HEK293 (cell line): ENCODE measurements around the gene OPA1.

Experiments used
- CTCF ChIA-PET: fragments of 350-600 bp; formaldehyde crosslinking; extraction: SDS; loops from one replicate; lab custom pipeline; 2021; ENCODE audit warnings: antibody characterized with exemption; lab: Yijun Ruan, JAX
- POLR2A ChIA-PET: fragments of 300-600 bp; formaldehyde crosslinking; extraction: SDS; loops from one replicate; lab custom pipeline; 2020; ENCODE audit warnings: antibody characterized with exemption, inconsistent platforms; lab: Yijun Ruan, JAX
- H3K27ac ChIP-seq: fragments of 200-500 bp; sonication (Bioruptor generic); 2 replicates; pipeline ENCODE4 v1.5.1; 2014; ENCODE audit warnings: low read depth, low read length, control low read depth, inconsistent platforms; ENCODE audit errors: extremely low read depth
- H3K36me3 ChIP-seq, 2 experiments: fragments of 200-500 bp in 1 of 2; sonication (Bioruptor generic) in 1 of 2; 1 replicate in 1 of 2; 2 replicates in 1 of 2; pipeline ENCODE4 v1.5.1; 2014 to 2017; ENCODE audit warnings: inconsistent platforms in 2 of 2, low read length in 2 of 2; ENCODE audit not compliant: control insufficient read depth in 2 of 2, insufficient read depth in 1 of 2
- H3K4me1 ChIP-seq: fragments of 200-500 bp; sonication (Bioruptor generic); 2 replicates; pipeline ENCODE4 v1.5.1; 2014; ENCODE audit warnings: mild to moderate bottlenecking, low read length, inconsistent platforms; ENCODE audit not compliant: control insufficient read depth, insufficient read depth
- H3K4me3 ChIP-seq: 2 replicates; pipeline ENCODE4 v1.5.1; 2011; ENCODE audit warnings: low read depth, mild to moderate bottlenecking, control low read depth, low read length, moderate library complexity
- H3K9me3 ChIP-seq: fragments of 200-500 bp; sonication (Bioruptor generic); 2 replicates; pipeline ENCODE4 v1.5.1; 2014; ENCODE audit warnings: low read depth, low read length, inconsistent platforms; ENCODE audit not compliant: control insufficient read depth, insufficient read depth
- IKZF3 ChIP-seq: fragments of 450-650 bp; IDR thresholded peaks from 2 replicates; pipeline ENCODE4 v1.5.0; 2018; ENCODE audit warnings: missing biosample characterization, mild to moderate bottlenecking, missing genetic modification characterization, moderate library complexity
- MYNN ChIP-seq: fragments of 450-650 bp; formaldehyde crosslinking; IDR thresholded peaks from 2 replicates; pipeline ENCODE4 v1.5.1; 2016; ENCODE audit warnings: missing biosample characterization, missing genetic modification characterization, borderline replicate concordance
- TCF7L2 ChIP-seq: IDR thresholded peaks from 2 replicates; pipeline ENCODE4 v1.6.1; 2011; ENCODE audit warnings: low read depth, mild to moderate bottlenecking, inconsistent platforms, low read length, moderate library complexity, borderline replicate concordance
- ZEB2 ChIP-seq: fragments of 450-650 bp; formaldehyde crosslinking; IDR thresholded peaks from 2 replicates; pipeline ENCODE4 v1.5.1; 2016; ENCODE audit warnings: missing biosample characterization, missing genetic modification characterization
- ZNF138 ChIP-seq: fragments of 450-650 bp; formaldehyde crosslinking; IDR thresholded peaks from 2 replicates; pipeline ENCODE4 v1.5.1; 2016; ENCODE audit warnings: missing biosample characterization, missing genetic modification characterization, borderline replicate concordance
- ZNF2 ChIP-seq: fragments of 450-650 bp; formaldehyde crosslinking; IDR thresholded peaks from 2 replicates; pipeline ENCODE4 v1.5.1; 2016; ENCODE audit warnings: missing biosample characterization, missing genetic modification characterization
- ZNF202 ChIP-seq: fragments of 450-650 bp; formaldehyde crosslinking; IDR thresholded peaks from 2 replicates; pipeline ENCODE4 v1.5.1; 2016; ENCODE audit warnings: missing biosample characterization, missing genetic modification characterization, borderline replicate concordance
- ZNF302 ChIP-seq: fragments of 450-650 bp; formaldehyde crosslinking; IDR thresholded peaks from 2 replicates; pipeline ENCODE4 v1.5.1; 2016; ENCODE audit warnings: missing biosample characterization, missing genetic modification characterization, low read depth
- ZNF366 ChIP-seq: fragments of 450-650 bp; formaldehyde crosslinking; conservative IDR thresholded peaks from 2 replicates; pipeline ENCODE4 v1.5.1; 2016; ENCODE audit warnings: missing biosample characterization, missing genetic modification characterization
- ZNF473 ChIP-seq: fragments of 450-650 bp; formaldehyde crosslinking; IDR thresholded peaks from 2 replicates; pipeline ENCODE4 v1.5.1; 2017; ENCODE audit warnings: missing biosample characterization, missing genetic modification characterization
- ZNF510 ChIP-seq: fragments of 450-650 bp; formaldehyde crosslinking; IDR thresholded peaks from 2 replicates; pipeline ENCODE4 v1.5.1; 2018; ENCODE audit warnings: mild to moderate bottlenecking, missing genetic modification characterization, missing biosample characterization; ENCODE audit not compliant: insufficient replicate concordance
- ZNF530 ChIP-seq: fragments of 450-650 bp; formaldehyde crosslinking; IDR thresholded peaks from 2 replicates; pipeline ENCODE4 v1.5.1; 2016; ENCODE audit warnings: low read depth, missing biosample characterization, missing genetic modification characterization
- ZNF658 ChIP-seq: fragments of 450-650 bp; formaldehyde crosslinking; IDR thresholded peaks from 2 replicates; pipeline ENCODE4; 2016; ENCODE audit warnings: missing biosample characterization, missing genetic modification characterization
- ZNF785 ChIP-seq: fragments of 450-650 bp; formaldehyde crosslinking; IDR thresholded peaks from 2 replicates; pipeline ENCODE4 v1.5.1; 2016; ENCODE audit warnings: missing biosample characterization, missing genetic modification characterization
- TF ChIP-seq, protein P1 (sequence below): fragments of 450-650 bp; formaldehyde crosslinking; IDR thresholded peaks from 2 replicates; pipeline ENCODE4 v1.5.1; 2016; ENCODE audit warnings: missing biosample characterization, missing genetic modification characterization
- TF ChIP-seq, protein P2 (sequence below): fragments of 450-650 bp; formaldehyde crosslinking; IDR thresholded peaks from 2 replicates; pipeline ENCODE4 v1.5.1; 2016; ENCODE audit warnings: missing biosample characterization, missing genetic modification characterization
- TF ChIP-seq, protein P3 (sequence below): fragments of 450-650 bp; formaldehyde crosslinking; IDR thresholded peaks from 2 replicates; pipeline ENCODE4 v1.5.1; 2017; ENCODE audit warnings: missing biosample characterization, missing genetic modification characterization
- TF ChIP-seq, protein P4 (sequence below): fragments of 450-650 bp; formaldehyde crosslinking; IDR thresholded peaks from 2 replicates; pipeline ENCODE4 v1.5.1; 2016; ENCODE audit warnings: missing biosample characterization, missing genetic modification characterization
- TF ChIP-seq, protein P5 (sequence below): fragments of 450-650 bp; formaldehyde crosslinking; IDR thresholded peaks from 2 replicates; pipeline ENCODE4 v1.5.1; 2017; ENCODE audit warnings: missing biosample characterization, mild to moderate bottlenecking, missing genetic modification characterization, moderate library complexity

Gene OPA1

DNA sequence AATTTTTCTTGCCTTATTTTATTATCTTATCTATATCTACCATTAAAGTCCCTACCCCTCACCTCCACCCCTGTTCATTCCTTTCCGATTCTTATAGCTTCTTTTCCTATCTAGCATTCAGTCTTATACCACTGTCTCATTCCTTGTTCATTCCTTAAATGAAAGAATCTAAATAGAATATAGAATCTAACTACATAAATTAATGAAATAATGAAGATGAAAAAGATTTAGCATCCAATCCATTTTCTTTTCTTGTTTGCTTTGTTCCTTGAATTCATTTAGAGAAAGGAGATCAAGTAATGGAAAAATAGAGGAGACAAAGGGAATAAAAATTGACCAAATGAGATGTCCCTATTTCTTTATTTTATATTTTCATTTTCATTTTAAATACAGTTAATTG lies 67.2 kb downstream of the OPA1 start:
- peaks cover 5 to 83% of the 10 kb centered on the region in 2 experiments; a peak in 2 of 3 replicates for H3K36me3 ChIP-seq
- ChIA-PET POLR2A (no interaction called here), CTCF (no interaction called here)
- H3K9me3 ChIP-seq: no peaks in the 10 kb centered on the region
- no peak overlapping the region for H3K4me3 ChIP-seq
- no peak for TF ChIP-seq ZEB2 (tag by site-specific recombination)
- TF ChIP-seq, protein P1, sequence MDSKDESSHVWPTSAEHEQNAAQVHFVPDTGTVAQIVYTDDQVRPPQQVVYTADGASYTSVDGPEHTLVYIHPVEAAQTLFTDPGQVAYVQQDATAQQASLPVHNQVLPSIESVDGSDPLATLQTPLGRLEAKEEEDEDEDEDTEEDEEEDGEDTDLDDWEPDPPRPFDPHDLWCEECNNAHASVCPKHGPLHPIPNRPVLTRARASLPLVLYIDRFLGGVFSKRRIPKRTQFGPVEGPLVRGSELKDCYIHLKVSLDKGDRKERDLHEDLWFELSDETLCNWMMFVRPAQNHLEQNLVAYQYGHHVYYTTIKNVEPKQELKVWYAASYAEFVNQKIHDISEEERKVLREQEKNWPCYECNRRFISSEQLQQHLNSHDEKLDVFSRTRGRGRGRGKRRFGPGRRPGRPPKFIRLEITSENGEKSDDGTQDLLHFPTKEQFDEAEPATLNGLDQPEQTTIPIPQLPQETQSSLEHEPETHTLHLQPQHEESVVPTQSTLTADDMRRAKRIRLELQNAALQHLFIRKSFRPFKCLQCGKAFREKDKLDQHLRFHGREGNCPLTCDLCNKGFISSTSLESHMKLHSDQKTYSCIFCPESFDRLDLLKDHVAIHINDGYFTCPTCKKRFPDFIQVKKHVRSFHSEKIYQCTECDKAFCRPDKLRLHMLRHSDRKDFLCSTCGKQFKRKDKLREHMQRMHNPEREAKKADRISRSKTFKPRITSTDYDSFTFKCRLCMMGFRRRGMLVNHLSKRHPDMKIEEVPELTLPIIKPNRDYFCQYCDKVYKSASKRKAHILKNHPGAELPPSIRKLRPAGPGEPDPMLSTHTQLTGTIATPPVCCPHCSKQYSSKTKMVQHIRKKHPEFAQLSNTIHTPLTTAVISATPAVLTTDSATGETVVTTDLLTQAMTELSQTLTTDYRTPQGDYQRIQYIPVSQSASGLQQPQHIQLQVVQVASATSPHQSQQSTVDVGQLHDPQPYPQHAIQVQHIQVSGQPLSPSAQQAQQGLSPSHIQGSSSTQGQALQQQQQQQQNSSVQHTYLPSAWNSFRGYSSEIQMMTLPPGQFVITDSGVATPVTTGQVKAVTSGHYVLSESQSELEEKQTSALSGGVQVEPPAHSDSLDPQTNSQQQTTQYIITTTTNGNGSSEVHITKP (tag by site-specific recombination): no peak
- no peak for TF ChIP-seq MYNN (tag by site-specific recombination)
- TF ChIP-seq ZNF530 (tag by site-specific recombination): no peak
- no peak for TF ChIP-seq ZNF302 (tag by site-specific recombination)
- no peak for TF ChIP-seq IKZF3 (tag by site-specific recombination)
- TF ChIP-seq, protein P2, sequence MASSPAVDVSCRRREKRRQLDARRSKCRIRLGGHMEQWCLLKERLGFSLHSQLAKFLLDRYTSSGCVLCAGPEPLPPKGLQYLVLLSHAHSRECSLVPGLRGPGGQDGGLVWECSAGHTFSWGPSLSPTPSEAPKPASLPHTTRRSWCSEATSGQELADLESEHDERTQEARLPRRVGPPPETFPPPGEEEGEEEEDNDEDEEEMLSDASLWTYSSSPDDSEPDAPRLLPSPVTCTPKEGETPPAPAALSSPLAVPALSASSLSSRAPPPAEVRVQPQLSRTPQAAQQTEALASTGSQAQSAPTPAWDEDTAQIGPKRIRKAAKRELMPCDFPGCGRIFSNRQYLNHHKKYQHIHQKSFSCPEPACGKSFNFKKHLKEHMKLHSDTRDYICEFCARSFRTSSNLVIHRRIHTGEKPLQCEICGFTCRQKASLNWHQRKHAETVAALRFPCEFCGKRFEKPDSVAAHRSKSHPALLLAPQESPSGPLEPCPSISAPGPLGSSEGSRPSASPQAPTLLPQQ (tag by site-specific recombination): no peak
- TF ChIP-seq TCF7L2: no peak
- no peak for TF ChIP-seq ZNF473 (tag by site-specific recombination)
- no peak for TF ChIP-seq ZNF366 (tag by site-specific recombination)
- no peak for TF ChIP-seq ZNF202
- TF ChIP-seq ZNF138 (tag by site-specific recombination): no peak
- H3K4me1 ChIP-seq: no peaks in the 10 kb centered on the region
- no peak overlapping the region for H3K27ac ChIP-seq

DNA sequence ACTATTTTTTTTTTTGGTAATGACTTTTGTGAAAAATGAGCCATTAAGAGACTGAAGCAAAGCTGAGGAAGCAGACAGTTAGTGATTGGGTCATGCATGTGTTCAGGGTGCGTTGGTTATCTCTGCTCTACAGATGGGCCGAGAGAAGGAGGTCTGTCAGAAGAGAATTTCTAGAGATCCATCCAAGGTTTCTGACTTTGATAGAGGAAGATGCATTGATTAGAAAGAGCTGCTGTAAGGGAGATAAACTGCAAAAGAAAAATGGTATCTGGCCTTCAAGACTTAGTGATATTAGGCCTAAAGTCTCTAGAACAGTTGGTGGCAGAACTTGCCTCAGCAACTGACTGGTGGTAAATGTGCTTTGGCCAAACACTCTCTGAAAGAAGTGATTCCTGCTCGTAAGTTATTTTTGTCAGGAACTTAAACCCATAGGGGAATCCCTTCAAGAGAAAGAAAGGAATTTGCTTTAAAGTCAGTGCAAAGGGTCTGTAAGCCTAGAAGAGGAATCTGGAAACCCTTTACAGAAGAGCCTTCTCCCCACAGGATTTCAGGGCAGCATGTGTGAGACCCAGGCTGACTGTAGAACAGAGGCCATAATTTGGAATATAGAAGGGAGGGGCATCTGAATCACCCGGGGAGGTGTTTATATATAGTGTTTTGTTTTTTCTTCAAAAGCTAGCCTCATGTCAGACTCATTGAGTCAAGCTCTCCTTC lies 67.8 kb downstream of the OPA1 start:
- H3K27ac ChIP-seq: no peak overlapping the region
- no peak for TF ChIP-seq ZNF785 (tag by site-specific recombination)
- TF ChIP-seq ZNF473 (tag by site-specific recombination): no peak
- no peak for TF ChIP-seq ZNF2
- TF ChIP-seq, protein P3, sequence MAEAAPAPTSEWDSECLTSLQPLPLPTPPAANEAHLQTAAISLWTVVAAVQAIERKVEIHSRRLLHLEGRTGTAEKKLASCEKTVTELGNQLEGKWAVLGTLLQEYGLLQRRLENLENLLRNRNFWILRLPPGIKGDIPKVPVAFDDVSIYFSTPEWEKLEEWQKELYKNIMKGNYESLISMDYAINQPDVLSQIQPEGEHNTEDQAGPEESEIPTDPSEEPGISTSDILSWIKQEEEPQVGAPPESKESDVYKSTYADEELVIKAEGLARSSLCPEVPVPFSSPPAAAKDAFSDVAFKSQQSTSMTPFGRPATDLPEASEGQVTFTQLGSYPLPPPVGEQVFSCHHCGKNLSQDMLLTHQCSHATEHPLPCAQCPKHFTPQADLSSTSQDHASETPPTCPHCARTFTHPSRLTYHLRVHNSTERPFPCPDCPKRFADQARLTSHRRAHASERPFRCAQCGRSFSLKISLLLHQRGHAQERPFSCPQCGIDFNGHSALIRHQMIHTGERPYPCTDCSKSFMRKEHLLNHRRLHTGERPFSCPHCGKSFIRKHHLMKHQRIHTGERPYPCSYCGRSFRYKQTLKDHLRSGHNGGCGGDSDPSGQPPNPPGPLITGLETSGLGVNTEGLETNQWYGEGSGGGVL (tag by site-specific recombination): no peak
- TF ChIP-seq ZNF510 (tag by site-specific recombination): no peak
- TF ChIP-seq, protein P4, sequence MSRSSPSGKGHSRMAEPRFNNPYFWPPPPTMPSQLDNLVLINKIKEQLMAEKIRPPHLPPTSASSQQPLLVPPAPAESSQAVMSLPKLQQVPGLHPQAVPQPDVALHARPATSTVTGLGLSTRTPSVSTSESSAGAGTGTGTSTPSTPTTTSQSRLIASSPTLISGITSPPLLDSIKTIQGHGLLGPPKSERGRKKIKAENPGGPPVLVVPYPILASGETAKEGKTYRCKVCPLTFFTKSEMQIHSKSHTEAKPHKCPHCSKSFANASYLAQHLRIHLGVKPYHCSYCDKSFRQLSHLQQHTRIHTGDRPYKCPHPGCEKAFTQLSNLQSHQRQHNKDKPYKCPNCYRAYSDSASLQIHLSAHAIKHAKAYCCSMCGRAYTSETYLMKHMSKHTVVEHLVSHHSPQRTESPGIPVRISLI: no peak
- TF ChIP-seq, protein P5, sequence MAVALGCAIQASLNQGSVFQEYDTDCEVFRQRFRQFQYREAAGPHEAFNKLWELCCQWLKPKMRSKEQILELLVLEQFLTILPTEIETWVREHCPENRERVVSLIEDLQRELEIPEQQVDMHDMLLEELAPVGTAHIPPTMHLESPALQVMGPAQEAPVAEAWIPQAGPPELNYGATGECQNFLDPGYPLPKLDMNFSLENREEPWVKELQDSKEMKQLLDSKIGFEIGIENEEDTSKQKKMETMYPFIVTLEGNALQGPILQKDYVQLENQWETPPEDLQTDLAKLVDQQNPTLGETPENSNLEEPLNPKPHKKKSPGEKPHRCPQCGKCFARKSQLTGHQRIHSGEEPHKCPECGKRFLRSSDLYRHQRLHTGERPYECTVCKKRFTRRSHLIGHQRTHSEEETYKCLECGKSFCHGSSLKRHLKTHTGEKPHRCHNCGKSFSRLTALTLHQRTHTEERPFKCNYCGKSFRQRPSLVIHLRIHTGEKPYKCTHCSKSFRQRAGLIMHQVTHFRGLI (tag by site-specific recombination): no peak
- no peak for TF ChIP-seq ZNF658
- TF ChIP-seq, all 188 proteins: peak for 0
- ChIA-PET CTCF (interaction anchor here (0.7 kb wide), 1 partner anchor 14 kb away, joined by 3 read pairs; no protein-coding TSS in a partner anchor), POLR2A (no interaction called here)
- Histone ChIP-seq H3K4me3 (no peak overlapping the region), H3K36me3 (peaks cover 5 to 80% of the 10 kb centered on the region in 2 experiments; a peak in 2 of 3 replicates), H3K9me3 (no peaks in the 10 kb centered on the region), H3K4me1 (no peaks in the 10 kb centered on the region)
